ENCODE results near the gene PLIN5.
"Not testable (repeated sequence)": the region's sequence is repeated elsewhere in the genome, so short reads cannot be mapped to it uniquely, and the experiment has no call there.

PLIN5 gene

DNA sequence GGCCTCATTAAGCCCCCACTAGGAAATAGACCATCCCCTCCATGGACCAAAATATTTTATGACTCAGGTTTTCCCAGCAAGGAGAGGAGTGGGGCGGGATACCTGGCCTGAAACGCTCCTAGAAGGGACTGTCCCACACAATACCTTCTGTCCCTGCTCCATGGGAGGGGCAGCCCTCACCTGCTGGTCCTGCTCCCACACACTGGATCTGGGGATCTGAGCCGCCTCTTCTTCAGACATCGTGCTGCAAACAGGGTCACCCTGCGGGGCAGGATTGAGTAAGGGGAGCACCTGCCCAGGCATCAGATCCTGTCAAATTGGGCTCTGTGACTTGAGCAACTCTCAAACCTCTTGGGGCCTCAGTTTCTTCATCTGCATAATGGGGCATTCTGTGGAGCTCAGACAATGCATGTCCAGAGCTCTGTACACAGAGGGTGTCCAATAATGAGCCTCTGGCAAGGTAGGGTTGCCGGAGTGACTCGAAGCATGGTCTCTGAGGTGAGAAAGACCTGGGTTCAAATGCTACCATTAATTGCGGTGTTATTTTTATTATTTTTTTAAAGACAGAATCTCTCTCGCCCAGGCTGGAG is 1.1 kb downstream of the PLIN5 start:
- TF ChIP-seq, protein P1, sequence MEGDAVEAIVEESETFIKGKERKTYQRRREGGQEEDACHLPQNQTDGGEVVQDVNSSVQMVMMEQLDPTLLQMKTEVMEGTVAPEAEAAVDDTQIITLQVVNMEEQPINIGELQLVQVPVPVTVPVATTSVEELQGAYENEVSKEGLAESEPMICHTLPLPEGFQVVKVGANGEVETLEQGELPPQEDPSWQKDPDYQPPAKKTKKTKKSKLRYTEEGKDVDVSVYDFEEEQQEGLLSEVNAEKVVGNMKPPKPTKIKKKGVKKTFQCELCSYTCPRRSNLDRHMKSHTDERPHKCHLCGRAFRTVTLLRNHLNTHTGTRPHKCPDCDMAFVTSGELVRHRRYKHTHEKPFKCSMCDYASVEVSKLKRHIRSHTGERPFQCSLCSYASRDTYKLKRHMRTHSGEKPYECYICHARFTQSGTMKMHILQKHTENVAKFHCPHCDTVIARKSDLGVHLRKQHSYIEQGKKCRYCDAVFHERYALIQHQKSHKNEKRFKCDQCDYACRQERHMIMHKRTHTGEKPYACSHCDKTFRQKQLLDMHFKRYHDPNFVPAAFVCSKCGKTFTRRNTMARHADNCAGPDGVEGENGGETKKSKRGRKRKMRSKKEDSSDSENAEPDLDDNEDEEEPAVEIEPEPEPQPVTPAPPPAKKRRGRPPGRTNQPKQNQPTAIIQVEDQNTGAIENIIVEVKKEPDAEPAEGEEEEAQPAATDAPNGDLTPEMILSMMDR (IDR thresholded peaks at IDR 0.05; ENCODE audit: insufficient read depth, low read depth, low read length, missing control alignments), result no peak
- no peak overlapping the region for H3K4me3 ChIP-seq (ENCODE audit: low read depth, low read length)
- no peak for DNase-seq (ENCODE audit: low read depth)

DNA sequence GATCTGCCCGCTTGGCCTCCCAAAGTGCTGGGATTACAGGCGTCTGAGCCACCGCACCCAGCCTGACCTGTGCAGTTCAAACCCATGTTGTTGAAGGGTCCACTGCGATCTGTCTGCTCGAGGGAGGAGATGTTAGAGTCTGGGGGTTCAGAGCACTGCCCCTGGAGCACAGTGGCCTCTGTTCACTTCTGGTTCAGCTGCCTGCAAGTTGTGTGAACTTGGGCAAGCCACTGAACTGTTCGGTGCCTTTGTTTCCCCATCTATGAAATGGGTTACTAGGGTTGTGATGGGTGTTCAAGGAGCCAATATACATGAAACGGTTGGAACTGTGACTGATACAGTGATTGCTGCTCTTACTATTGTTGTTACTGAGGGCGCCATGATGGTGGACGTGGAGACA is 1.7 kb downstream of the PLIN5 start:
- no peak overlapping the region for H3K4me3 ChIP-seq (ENCODE audit: low read depth, low read length)
- DNase-seq (ENCODE audit: low read depth), result no peak
- TF ChIP-seq, protein P1 (IDR thresholded peaks at IDR 0.05; ENCODE audit: insufficient read depth, low read depth, low read length, missing control alignments), result no peak

DNA sequence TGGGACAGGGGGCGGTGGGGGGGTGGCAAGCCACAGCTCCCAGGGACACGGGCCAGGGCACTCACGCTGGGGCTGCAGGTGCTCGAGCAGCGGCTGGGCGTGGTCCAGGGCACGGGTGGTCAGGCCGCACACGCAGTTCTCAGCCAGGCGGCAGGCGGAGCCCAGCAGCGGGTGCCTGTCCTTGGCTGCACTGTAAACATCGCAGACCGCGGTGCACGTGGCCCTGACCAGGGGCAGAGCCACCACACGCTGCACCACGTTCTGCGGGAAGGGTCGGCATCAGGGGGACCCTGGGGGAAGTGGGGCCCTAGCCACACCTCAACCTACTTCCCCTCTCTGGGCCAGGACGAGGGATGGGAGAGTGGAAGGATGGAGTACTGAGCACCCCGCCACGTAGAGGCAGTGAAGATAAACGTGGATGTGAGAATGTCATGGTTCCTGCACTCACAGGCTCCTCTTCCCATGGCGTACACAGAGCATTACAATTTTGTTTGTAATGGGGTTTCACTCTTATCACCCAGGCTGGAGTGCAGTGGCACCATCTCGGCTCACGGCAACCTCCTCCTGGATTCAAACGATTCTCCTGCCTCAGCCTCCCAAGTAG is 3.4 kb downstream of the PLIN5 start:
- TF ChIP-seq, protein P1 (IDR thresholded peaks at IDR 0.05; ENCODE audit: insufficient read depth, low read depth, low read length, missing control alignments), result no peak
- H3K4me3 ChIP-seq (ENCODE audit: low read depth, low read length), result no peak overlapping the region
- DNase-seq (ENCODE audit: low read depth), result no peak

DNA sequence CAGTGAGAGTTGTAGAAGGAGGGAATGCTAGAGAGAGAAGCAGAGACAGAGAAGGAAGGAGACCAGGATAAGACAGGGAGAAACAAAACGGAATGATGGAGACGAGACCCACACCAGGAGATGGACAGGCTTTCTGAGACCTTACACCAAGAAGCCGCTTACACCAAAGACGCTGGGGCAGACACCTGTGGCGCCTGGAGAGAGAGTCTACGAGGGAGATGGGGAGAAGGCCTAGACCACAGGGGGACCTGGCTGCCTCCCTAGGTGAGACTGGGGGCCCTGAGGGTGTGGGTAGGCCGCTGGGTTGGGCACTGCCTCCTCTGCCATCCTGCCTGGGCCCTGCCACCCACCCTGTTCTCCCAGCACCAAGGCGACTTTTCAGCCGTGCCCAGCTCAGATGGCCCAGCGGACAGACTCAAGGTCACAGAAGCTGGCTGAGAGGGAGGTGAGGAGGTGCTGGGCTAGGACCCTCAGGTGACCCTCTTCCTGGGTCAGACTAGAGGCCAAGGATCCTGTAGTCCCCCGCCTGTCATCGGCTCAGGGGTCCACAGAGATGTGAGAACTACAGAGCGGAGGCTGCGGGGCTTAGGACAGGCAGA is 5.0 kb downstream of the PLIN5 start:
- no peak overlapping the region for H3K4me3 ChIP-seq (ENCODE audit: low read depth, low read length)
- TF ChIP-seq, protein P1 (IDR thresholded peaks at IDR 0.05; ENCODE audit: insufficient read depth, low read depth, low read length, missing control alignments), result no peak
- DNase-seq (ENCODE audit: low read depth), result no peak

DNA sequence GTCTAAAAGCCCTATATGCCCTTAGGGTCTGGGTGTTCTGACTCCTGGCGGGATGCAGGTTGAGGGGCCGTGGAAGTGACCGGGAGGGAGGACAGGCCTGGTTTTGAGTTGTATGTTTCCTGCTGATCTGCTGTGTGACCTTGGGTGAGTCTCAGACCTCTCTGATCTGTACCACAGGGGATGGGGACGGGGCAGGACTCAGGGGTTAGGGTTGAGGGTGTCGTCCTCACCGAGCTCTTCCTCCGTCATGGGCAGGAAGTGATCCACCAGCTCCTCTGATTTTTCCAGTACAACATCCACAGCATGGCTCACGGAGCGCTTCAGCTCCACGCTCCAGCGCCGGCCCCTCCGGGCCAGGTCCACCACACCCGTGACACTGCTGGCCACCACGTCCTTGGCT is 6.2 kb downstream of the PLIN5 start:
- no peak for DNase-seq (ENCODE audit: low read depth)
- no peak overlapping the region for H3K4me3 ChIP-seq (ENCODE audit: low read depth, low read length)
- TF ChIP-seq, protein P1 (IDR thresholded peaks at IDR 0.05; ENCODE audit: insufficient read depth, low read depth, low read length, missing control alignments), result no peak

DNA sequence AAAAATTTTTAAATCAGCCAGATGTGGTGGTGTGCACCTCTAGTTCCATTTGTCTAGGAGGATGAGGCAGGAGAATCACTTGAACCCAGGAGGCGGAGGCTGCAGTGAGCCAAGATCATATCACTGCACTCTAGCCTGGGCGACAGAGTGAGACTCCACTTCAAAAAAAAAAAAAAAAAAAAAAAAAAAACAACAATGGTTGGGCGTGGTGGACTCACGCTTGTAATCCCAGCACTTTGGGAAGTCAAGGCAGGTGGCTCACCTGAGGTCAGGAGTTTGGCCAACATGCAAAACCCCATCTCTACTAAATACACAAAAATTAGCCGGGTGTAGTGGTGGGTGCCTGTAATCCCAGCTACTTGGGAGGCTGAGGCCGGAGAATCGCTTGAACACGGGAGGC is 7.6 kb downstream of the PLIN5 start:
- not testable (repeated sequence) for H3K4me3 ChIP-seq (ENCODE audit: low read depth, low read length); DNase-seq (ENCODE audit: low read depth)

DNA sequence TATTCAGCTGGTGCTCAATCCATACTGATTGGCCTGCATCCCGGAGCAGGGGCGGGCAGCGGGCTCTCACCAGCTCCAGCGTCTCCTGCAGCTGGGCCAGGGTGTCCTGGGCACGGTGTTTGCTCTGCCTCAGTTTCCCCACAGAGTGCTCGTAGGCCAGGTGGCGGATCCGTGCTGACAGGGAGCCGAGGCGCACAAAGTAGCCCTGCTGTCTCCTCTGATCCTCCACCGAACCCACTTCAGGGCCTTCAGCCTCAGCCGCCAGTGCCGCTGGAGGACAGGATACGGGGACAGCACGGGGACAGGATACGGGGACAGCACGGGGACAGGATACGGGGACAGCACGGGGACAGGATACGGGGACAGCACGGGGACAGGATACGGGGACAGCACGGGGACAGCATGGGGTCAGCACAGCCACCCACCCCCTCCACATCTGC is 9.4 kb downstream of the PLIN5 start:
- no peak for DNase-seq (ENCODE audit: low read depth)
- TF ChIP-seq, protein P1 (IDR thresholded peaks at IDR 0.05; ENCODE audit: insufficient read depth, low read depth, low read length, missing control alignments), result no peak

More for the DNA sequence above, 9.4 kb downstream of the PLIN5 start:
- H3K4me3 ChIP-seq (ENCODE audit: low read depth, low read length), result no peak overlapping the region
